HepG2 (cell line): ENCODE measurements around the gene GLB1L. TPM values are rescaled to one million over a fixed set of nuclear protein-coding genes. Genes with fewer than 3 reads are reported as not detected.

ENCODE experiments used
- DPF2 ChIP-seq: sonication (generic); formaldehyde crosslinking; IDR thresholded peaks from 2 replicates; pipeline ENCODE4 v1.4.0; 2020; ENCODE audit warnings: mild to moderate bottlenecking, low read depth, missing genetic modification reagents, borderline replicate concordance
- KDM3A ChIP-seq: IDR thresholded peaks from 2 replicates; pipeline ENCODE4 v1.6.1; 2018; ENCODE audit warnings: low read depth, missing compliant biosample characterization
- MAFK ChIP-seq, 2 experiments: IDR thresholded peaks in 1 of 2; conservative IDR thresholded peaks in 1 of 2; 2 replicates each; pipeline ENCODE4 v1.6.1; 2011; ENCODE audit warnings: improper control_type of control experiment in 2 of 2, low read length in 2 of 2
- NAIF1 ChIP-seq: sonication (generic); formaldehyde crosslinking; IDR thresholded peaks from 2 replicates; pipeline ENCODE4 v1.5.0; 2020; ENCODE audit warnings: mild to moderate bottlenecking, missing genetic modification reagents, borderline replicate concordance
- RFXANK ChIP-seq: IDR thresholded peaks from 2 replicates; pipeline ENCODE4 v1.6.1; 2016
- SALL1 ChIP-seq: sonication (generic); formaldehyde crosslinking; IDR thresholded peaks from 2 replicates; pipeline ENCODE4 v1.8.0; 2022; ENCODE audit warnings: mild to moderate bottlenecking, missing genetic modification reagents
- TRIM24 ChIP-seq: sonication (generic); formaldehyde crosslinking; IDR thresholded peaks from 2 replicates; pipeline ENCODE4 v1.8.0; 2022; ENCODE audit warnings: mild to moderate bottlenecking, missing genetic modification reagents
- ZFY ChIP-seq: sonication (generic); formaldehyde crosslinking; IDR thresholded peaks from 2 replicates; pipeline ENCODE4 v1.4.0; 2020; ENCODE audit warnings: missing genetic modification reagents
- ZIK1 ChIP-seq: sonication (generic); formaldehyde crosslinking; IDR thresholded peaks from 2 replicates; pipeline ENCODE4 v1.5.0; 2020; ENCODE audit warnings: mild to moderate bottlenecking, low read depth, missing genetic modification reagents, borderline replicate concordance
- ZKSCAN8 ChIP-seq: IDR thresholded peaks from 2 replicates; pipeline ENCODE4 v1.6.1; 2016; ENCODE audit warnings: borderline replicate concordance, missing genetic modification reagents, missing compliant biosample characterization
- ZNF781 ChIP-seq: sonication (generic); formaldehyde crosslinking; IDR thresholded peaks from 2 replicates; pipeline ENCODE4 v1.5.1; 2020; ENCODE audit warnings: borderline replicate concordance, mild to moderate bottlenecking, missing genetic modification reagents; ENCODE audit errors: not compliant biosample characterization
- ZNF839 ChIP-seq: sonication (generic); formaldehyde crosslinking; IDR thresholded peaks from 2 replicates; pipeline ENCODE4 v1.4.0; 2020; ENCODE audit warnings: missing genetic modification reagents, mild to moderate bottlenecking, borderline replicate concordance
- polyA plus RNA-seq, 8 experiments: library from polyadenylated mRNA; depleted of rRNA in 3 of 8; stranded (reverse) in 7 of 8; unstranded in 1 of 8; fragments of >200 nt; fragmentation: Illumina TruSeq in 4 of 8; extraction: Trizol in 4 of 8; gene quantifications; 2 replicates each; pipeline versions ENCODE4 v1.2.1 to v1.2.3, GENCODE V29; 2011 to 2016; ENCODE audit warnings: low read depth in 4 of 8, missing spikeins in 1 of 8, mixed read lengths in 1 of 8; ENCODE audit not compliant: insufficient read depth in 1 of 8
- total RNA-seq, 5 experiments: library from RNA; depleted of rRNA; stranded (reverse); fragments of >200 nt; fragmentation: Illumina TruSeq; extraction: Trizol; gene quantifications; 2 replicates each; pipeline ENCODE4 v1.2.3, GENCODE V29; 2016; ENCODE audit warnings: low read depth in 1 of 5
- TF ChIP-seq, protein P1 (sequence below): IDR thresholded peaks from 2 replicates; pipeline ENCODE4 v1.6.1; 2016; ENCODE audit warnings: missing compliant biosample characterization, missing genetic modification reagents, borderline replicate concordance
- TF ChIP-seq, protein P2 (sequence below): sonication (generic); formaldehyde crosslinking; IDR thresholded peaks from 2 replicates; pipeline ENCODE4 v1.8.0; 2022; ENCODE audit warnings: mild to moderate bottlenecking, missing genetic modification reagents, moderate library complexity
- TF ChIP-seq, protein P3 (sequence below): sonication (generic); formaldehyde crosslinking; IDR thresholded peaks from 2 replicates; pipeline ENCODE4 v1.4.0; 2020; ENCODE audit warnings: mild to moderate bottlenecking, missing genetic modification reagents
- TF ChIP-seq, protein P4 (sequence below): sonication (generic); formaldehyde crosslinking; IDR thresholded peaks from 2 replicates; pipeline ENCODE4 v1.4.0; 2020; ENCODE audit warnings: missing genetic modification reagents, borderline replicate concordance
- TF ChIP-seq, protein P5 (sequence below): sonication (generic); formaldehyde crosslinking; IDR thresholded peaks from 2 replicates; pipeline ENCODE4 v1.4.0; 2020; ENCODE audit warnings: missing genetic modification reagents
- TF ChIP-seq, protein P6 (sequence below): sonication (generic); formaldehyde crosslinking; IDR thresholded peaks from 2 replicates; pipeline ENCODE4 v1.8.1; 2023; ENCODE audit warnings: mild to moderate bottlenecking, missing genetic modification reagents

Gene GLB1L
- total and polyA plus RNA-seq, 2 of the 13 experiments (the other 11 are each of a cell fraction or from before 2014, with no cell fraction given) = 6.8 to 7.3 TPM

DNA sequence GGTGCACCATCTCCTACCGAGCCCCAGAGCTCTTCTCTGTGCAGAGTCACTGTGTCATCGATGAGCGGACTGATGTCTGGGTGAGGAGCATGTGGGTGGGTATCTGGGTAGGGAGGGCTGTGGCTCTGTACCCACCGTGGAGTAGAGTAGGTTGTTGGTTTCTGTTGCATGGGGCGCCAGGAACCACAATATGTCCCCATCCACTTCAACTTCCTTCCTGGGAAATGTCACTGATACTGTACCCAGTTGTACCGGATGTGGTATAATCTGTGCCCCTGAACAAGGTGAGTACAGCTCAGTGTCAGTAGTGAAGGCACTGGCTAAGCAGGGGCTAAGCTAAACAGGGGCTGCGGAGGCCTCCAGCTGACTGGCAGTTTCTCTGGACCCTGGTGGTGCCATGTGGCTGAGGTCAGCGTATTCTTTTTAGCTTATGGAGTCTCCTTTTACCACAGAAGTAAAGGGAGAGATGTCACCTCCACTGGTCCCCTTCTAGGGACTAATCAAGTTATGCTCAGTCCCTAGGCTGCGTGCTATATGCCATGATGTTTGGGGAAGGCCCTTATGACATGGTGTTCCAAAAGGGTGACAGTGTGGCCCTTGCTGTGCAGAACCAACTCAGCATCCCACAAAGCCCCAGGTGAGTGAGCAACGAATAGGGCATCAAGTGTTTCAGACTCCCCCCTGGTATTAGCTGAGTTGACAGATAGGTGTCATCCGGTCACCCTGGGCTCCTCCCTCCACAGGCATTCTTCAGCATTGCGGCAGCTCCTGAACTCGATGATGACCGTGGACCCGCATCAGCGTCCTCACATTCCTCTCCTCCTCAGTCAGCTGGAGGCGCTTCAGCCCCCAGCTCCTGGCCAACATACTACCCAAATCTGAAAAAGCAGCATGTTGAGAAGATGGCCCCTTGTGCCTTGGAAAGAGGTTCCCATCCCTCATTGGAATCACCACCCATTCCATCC lies 2.7 kb upstream of the GLB1L start (continued):
- TF ChIP-seq, protein P1, sequence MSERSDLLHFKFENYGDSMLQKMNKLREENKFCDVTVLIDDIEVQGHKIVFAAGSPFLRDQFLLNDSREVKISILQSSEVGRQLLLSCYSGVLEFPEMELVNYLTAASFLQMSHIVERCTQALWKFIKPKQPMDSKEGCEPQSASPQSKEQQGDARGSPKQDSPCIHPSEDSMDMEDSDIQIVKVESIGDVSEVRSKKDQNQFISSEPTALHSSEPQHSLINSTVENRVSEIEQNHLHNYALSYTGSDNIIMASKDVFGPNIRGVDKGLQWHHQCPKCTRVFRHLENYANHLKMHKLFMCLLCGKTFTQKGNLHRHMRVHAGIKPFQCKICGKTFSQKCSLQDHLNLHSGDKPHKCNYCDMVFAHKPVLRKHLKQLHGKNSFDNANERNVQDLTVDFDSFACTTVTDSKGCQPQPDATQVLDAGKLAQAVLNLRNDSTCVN = no peak
- TF ChIP-seq ZNF781 (no peak), RFXANK (no peak), ZIK1 (no peak), KDM3A (CRISPR knock-in tag) (no peak), MAFK (conservative IDR thresholded peaks at IDR 0.05 in 1 of 2, IDR thresholded peaks at IDR 0.05 in 1 of 2; ENCODE audit: low read length in 2 of 2) (peak; percentile 58 to 79; a peak in 3 of 4 replicates), NAIF1 (CRISPR knock-in tag) (no peak), ZNF839 (CRISPR knock-in tag) (no peak), TRIM24 (CRISPR knock-in tag) (no peak), ZFY (CRISPR knock-in tag) (no peak), ZKSCAN8 (CRISPR knock-in tag) (no peak), SALL1 (0 out of 2 replicates have a peak, but pooled peaks have one; percentile 14), DPF2 (CRISPR knock-in tag) (no peak)
- TF ChIP-seq, protein P2, sequence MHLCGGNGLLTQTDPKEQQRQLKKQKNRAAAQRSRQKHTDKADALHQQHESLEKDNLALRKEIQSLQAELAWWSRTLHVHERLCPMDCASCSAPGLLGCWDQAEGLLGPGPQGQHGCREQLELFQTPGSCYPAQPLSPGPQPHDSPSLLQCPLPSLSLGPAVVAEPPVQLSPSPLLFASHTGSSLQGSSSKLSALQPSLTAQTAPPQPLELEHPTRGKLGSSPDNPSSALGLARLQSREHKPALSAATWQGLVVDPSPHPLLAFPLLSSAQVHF = no peak
- TF ChIP-seq, protein P3, sequence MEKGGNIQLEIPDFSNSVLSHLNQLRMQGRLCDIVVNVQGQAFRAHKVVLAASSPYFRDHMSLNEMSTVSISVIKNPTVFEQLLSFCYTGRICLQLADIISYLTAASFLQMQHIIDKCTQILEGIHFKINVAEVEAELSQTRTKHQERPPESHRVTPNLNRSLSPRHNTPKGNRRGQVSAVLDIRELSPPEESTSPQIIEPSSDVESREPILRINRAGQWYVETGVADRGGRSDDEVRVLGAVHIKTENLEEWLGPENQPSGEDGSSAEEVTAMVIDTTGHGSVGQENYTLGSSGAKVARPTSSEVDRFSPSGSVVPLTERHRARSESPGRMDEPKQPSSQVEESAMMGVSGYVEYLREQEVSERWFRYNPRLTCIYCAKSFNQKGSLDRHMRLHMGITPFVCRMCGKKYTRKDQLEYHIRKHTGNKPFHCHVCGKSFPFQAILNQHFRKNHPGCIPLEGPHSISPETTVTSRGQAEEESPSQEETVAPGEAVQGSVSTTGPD = no peak
- TF ChIP-seq, protein P4, sequence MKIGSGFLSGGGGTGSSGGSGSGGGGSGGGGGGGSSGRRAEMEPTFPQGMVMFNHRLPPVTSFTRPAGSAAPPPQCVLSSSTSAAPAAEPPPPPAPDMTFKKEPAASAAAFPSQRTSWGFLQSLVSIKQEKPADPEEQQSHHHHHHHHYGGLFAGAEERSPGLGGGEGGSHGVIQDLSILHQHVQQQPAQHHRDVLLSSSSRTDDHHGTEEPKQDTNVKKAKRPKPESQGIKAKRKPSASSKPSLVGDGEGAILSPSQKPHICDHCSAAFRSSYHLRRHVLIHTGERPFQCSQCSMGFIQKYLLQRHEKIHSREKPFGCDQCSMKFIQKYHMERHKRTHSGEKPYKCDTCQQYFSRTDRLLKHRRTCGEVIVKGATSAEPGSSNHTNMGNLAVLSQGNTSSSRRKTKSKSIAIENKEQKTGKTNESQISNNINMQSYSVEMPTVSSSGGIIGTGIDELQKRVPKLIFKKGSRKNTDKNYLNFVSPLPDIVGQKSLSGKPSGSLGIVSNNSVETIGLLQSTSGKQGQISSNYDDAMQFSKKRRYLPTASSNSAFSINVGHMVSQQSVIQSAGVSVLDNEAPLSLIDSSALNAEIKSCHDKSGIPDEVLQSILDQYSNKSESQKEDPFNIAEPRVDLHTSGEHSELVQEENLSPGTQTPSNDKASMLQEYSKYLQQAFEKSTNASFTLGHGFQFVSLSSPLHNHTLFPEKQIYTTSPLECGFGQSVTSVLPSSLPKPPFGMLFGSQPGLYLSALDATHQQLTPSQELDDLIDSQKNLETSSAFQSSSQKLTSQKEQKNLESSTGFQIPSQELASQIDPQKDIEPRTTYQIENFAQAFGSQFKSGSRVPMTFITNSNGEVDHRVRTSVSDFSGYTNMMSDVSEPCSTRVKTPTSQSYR (CRISPR knock-in tag) = no peak
- TF ChIP-seq, protein P5, sequence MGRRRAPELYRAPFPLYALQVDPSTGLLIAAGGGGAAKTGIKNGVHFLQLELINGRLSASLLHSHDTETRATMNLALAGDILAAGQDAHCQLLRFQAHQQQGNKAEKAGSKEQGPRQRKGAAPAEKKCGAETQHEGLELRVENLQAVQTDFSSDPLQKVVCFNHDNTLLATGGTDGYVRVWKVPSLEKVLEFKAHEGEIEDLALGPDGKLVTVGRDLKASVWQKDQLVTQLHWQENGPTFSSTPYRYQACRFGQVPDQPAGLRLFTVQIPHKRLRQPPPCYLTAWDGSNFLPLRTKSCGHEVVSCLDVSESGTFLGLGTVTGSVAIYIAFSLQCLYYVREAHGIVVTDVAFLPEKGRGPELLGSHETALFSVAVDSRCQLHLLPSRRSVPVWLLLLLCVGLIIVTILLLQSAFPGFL (CRISPR knock-in tag) = no peak
- TF ChIP-seq, protein P6, sequence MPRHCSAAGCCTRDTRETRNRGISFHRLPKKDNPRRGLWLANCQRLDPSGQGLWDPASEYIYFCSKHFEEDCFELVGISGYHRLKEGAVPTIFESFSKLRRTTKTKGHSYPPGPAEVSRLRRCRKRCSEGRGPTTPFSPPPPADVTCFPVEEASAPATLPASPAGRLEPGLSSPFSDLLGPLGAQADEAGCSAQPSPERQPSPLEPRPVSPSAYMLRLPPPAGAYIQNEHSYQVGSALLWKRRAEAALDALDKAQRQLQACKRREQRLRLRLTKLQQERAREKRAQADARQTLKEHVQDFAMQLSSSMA = no peak
